ENCODE data around the gene C19orf73.
A peak's percentile ranks its signal among the peaks of the same experiment; 100 is the strongest.

The C19orf73 gene

DNA sequence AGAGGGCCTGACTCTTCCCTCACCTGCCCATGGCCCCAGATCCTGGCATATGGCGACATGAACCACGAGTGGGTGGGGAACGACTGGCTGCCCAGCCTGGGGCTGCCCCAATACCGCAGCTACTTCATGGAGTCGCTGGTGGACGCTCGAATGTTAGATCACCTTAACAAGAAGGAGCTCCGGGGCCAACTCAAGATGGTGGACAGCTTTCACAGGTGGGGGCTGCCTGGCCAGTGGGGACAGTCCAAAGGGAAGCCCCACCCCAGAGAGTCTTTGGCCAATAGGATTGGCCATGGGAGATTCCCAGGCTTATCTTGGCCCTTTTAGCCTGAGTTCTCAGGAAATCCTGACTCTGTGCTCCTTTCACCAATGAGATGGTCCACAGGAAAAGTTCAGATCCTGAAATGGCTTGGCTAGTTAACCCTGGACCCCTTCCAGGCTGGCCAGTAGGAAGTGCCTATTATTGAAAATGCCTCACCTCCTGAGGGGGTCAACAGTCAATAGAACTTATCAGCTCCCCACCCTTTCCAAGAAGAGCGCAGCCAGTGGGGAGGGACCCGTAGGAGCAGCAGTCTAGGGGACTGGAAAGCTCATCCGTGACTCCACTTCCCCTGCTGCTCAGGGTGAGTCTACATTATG is 29.2 kb upstream of the C19orf73 start:
- TF ChIP-seq ZFX (IDR thresholded peaks at IDR 0.05; ENCODE audit: borderline replicate concordance): no peak
- TF ChIP-seq, protein P1, sequence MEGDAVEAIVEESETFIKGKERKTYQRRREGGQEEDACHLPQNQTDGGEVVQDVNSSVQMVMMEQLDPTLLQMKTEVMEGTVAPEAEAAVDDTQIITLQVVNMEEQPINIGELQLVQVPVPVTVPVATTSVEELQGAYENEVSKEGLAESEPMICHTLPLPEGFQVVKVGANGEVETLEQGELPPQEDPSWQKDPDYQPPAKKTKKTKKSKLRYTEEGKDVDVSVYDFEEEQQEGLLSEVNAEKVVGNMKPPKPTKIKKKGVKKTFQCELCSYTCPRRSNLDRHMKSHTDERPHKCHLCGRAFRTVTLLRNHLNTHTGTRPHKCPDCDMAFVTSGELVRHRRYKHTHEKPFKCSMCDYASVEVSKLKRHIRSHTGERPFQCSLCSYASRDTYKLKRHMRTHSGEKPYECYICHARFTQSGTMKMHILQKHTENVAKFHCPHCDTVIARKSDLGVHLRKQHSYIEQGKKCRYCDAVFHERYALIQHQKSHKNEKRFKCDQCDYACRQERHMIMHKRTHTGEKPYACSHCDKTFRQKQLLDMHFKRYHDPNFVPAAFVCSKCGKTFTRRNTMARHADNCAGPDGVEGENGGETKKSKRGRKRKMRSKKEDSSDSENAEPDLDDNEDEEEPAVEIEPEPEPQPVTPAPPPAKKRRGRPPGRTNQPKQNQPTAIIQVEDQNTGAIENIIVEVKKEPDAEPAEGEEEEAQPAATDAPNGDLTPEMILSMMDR (IDR thresholded peaks at IDR 0.05): no peak
- H3K27ac ChIP-seq: peak overlapping the region; percentile 100

DNA sequence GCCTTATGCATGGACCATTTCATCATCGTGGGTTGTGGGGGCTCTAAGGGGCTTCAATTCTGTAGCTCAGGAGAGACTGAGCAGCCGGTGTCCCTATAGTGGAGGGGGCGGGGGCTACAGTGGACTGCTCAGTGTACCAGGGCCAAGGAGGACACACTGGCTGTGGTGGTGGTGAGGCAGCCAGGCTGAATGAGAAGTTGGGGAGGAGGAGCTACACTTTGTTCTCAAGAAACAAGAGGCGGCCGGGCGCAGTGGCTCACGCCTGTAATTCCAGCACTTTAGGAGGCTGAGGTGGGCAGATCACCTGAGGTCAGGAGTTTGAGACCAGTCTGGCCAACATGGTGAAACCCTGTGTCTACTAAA is 27.4 kb upstream of the C19orf73 start:
- peak overlapping the region; percentile 100 for H3K27ac ChIP-seq

DNA sequence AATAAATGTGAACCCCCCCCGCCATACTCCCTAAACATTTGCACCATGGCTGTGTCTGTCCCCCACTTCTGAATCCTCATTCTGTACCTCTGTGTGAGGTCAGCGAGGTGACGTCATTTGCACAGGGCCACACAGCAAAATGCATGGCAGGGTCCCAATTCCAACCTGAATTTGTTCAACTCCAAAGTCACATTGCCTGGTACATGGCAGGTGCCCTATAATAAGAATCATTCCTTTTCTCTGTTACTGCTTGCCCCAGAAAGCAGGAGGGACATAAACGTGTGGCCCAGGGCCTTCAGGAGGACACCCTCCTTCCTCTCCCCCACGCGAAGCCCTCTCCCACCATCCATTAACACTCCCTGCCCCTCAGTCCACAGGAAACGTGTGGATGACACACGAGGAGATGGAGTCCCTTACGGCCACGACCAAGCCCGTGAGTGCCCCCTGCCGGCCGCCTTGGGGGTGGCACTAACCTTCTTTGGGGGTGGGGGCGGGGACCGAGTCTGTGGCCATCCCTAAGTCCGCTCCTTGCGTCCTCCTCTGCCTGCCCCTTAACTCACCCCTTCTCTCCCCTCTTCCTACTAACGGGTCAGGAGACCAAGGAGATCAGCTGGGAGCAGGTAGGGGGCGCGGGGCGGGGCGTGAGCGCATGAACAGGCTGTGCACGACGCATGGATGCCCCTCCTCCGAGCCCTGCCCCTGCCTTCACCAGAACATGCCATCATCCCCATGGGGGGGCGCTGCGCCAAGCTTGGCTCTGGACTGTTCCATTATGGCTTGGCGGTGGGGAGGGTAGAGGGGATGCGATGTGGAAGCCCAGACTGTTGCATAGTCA is 26.8 kb upstream of the C19orf73 start:
- no peak for TF ChIP-seq ZFX (IDR thresholded peaks at IDR 0.05; ENCODE audit: borderline replicate concordance)
- TF ChIP-seq, protein P1 (IDR thresholded peaks at IDR 0.05): peak; percentile 94
- H3K27ac ChIP-seq: peak overlapping the region; percentile 100

DNA sequence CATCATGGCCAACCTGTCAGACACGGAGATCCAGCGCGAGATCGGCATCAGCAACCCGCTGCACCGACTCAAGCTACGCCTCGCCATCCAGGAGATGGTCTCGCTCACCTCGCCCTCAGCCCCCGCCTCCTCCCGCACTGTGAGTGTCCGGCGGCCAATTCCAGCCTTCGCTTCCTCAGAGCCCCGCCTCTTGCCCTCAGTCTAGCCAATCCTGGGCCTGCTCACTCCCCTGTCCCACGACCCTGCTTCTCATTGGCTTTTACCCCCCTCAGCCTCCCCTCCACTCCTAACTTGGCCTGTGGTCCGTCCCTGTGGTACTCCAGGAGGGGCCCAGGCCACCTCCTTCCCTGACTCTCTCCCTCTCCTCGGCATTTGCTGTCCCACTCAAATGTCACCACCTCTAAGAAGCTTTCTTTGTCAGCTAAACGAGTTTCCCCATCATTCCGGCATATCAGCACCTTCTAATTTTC is 24.0 kb upstream of the C19orf73 start:
- TF ChIP-seq ZFX (IDR thresholded peaks at IDR 0.05; ENCODE audit: borderline replicate concordance): no peak
- TF ChIP-seq, protein P1 (IDR thresholded peaks at IDR 0.05): no peak
- H3K27ac ChIP-seq: peak overlapping the region; percentile 100

DNA sequence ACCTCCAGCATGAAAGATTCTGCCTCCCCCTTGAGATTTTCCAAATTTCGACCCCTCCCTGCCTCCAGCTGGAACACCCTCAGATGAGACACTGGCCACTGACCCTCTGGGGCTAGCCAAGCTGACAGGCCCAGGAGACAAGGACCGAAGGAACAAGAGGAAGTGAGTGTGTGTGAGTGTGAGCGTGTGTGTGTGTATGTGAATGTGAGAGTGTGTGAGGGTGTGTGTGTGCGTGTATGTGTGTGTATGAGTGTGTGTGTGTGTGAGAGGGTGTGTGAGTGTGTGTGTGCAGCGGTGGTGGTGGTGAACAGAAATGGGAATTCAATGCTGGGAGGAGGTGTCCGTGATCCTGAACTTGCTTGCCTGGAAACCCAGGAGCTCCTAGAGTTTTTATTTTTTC is 22.4 kb upstream of the C19orf73 start:
- peak overlapping the region; percentile 100 for H3K27ac ChIP-seq
- TF ChIP-seq, protein P1 (IDR thresholded peaks at IDR 0.05): no peak
- no peak for TF ChIP-seq ZFX (IDR thresholded peaks at IDR 0.05; ENCODE audit: borderline replicate concordance)

DNA sequence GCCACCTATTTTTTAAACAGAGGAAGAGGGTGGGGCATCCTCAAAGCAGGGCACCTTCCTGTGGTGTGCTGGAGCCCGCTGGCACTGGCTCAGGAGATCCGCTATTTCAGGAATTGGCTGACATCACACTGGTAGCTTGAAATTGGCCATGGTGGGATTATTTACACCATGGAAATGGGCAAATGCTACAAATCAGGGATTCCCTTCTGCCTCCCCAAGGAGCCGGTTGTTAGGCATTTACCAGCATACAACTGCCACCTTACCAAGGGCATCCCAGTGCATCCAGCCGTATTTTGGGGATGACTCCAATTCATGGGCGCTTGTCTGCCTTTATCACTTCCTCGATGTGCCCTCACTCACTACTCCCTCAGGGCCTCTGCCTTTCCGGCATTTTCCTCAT is 22.0 kb upstream of the C19orf73 start:
- H3K27ac ChIP-seq: peak overlapping the region; percentile 100
- TF ChIP-seq ZFX (IDR thresholded peaks at IDR 0.05; ENCODE audit: borderline replicate concordance): no peak
- TF ChIP-seq, protein P1 (IDR thresholded peaks at IDR 0.05): no peak

DNA sequence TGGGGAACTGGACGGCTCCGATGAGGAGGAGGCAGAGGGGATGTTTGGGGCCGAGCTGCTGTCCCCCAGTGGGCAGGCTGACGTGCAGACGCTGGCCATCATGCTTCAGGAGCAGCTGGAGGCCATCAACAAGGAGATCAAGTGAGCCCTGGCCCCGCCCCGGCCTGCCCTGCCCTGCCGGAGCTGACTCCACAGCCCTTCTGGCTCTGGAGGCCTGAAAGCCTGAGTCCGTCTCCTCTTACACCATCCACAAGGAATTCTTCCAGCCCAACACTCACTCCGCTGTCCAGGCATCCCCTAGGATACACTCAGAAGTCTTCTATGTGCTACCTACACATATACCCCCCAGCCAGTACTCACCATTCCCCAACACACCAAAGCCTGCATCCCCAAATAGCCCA is 17.8 kb upstream of the C19orf73 start:
- H3K27ac ChIP-seq: peak overlapping the region; percentile 84
- TF ChIP-seq, protein P1 (IDR thresholded peaks at IDR 0.05): no peak
- no peak for TF ChIP-seq ZFX (IDR thresholded peaks at IDR 0.05; ENCODE audit: borderline replicate concordance)

Data from 22Rv1 (cell line).